CD14-positive monocyte (primary cell): Measurements from ENCODE around the gene SMYD3. TPM values are rescaled to one million over a fixed set of nuclear protein-coding genes. Genes with fewer than 3 reads are reported as not detected.

Source experiments
- DNase-seq, 3 donors: peaks; one replicate each; pipeline ENCODE4 v3.0.0-alpha.2; 2011 to 2022
- H2AFZ ChIP-seq: 2 replicates; pipeline ENCODE4 v1.6.0; 2012; ENCODE audit warnings: mild to moderate bottlenecking, low read depth, low read length, inconsistent platforms; ENCODE audit not compliant: insufficient read depth, poor library complexity, severe bottlenecking
- H3K27ac ChIP-seq, 2 donors: 1 replicate in 1 of 2; 2 replicates in 1 of 2; pipeline ENCODE4 v1.5.1; 2012 to 2013; ENCODE audit warnings: low read length in 2 of 2, control low read depth in 1 of 2, inconsistent platforms in 1 of 2, low read depth in 1 of 2, mild to moderate bottlenecking in 1 of 2
- H3K27me3 ChIP-seq, 2 donors: one replicate each; pipeline versions ENCODE4 v1.6.0 to v1.6.1; 2011 to 2013; ENCODE audit warnings: low read length in 2 of 2; ENCODE audit not compliant: control insufficient read depth in 2 of 2, insufficient read depth in 2 of 2
- H3K36me3 ChIP-seq, 2 donors: replicated peaks in 1 of 2; 1 replicate in 1 of 2; 2 replicates in 1 of 2; pipeline versions ENCODE4 v1.5.1 to v1.6.1; 2012 to 2013; ENCODE audit warnings: low read length in 2 of 2, control low read depth in 1 of 2, inconsistent platforms in 1 of 2, mild to moderate bottlenecking in 1 of 2; ENCODE audit not compliant: insufficient read depth in 2 of 2, control insufficient read depth in 1 of 2
- H3K4me1 ChIP-seq, 2 donors: 1 replicate in 1 of 2; 2 replicates in 1 of 2; pipeline versions ENCODE4 v1.5.1 to v1.6.1; 2012 to 2013; ENCODE audit warnings: low read length in 2 of 2, control low read depth in 1 of 2, inconsistent platforms in 1 of 2, mild to moderate bottlenecking in 1 of 2, moderate library complexity in 1 of 2; ENCODE audit not compliant: insufficient read depth in 2 of 2, control insufficient read depth in 1 of 2
- H3K4me2 ChIP-seq: replicated peaks from 2 replicates; pipeline ENCODE3; 2012; ENCODE audit warnings: low read length, moderate library complexity, mild to moderate bottlenecking; ENCODE audit not compliant: poor library complexity, severe bottlenecking; ENCODE audit errors: extremely low read depth
- H3K4me3 ChIP-seq, 3 experiments: fragments of 200-600 bp in 1 of 3; sonication (generic) in 1 of 3; replicated peaks in 1 of 3; 1 replicate in 2 of 3; 2 replicates in 1 of 3; pipeline ENCODE4 v1.5.1; 2011 to 2013; ENCODE audit warnings: low read length in 3 of 3, mild to moderate bottlenecking in 3 of 3, control low read depth in 2 of 3, low read depth in 2 of 3, inconsistent platforms in 1 of 3, moderate library complexity in 1 of 3
- H3K79me2 ChIP-seq: 2 replicates; pipeline ENCODE4 v1.6.0; 2012; ENCODE audit warnings: mild to moderate bottlenecking, control low read depth, inconsistent platforms, low read length, moderate library complexity; ENCODE audit not compliant: insufficient read depth
- H3K9ac ChIP-seq: 2 replicates; pipeline ENCODE4 v1.6.0; 2017; ENCODE audit warnings: low read length, mild to moderate bottlenecking; ENCODE audit not compliant: insufficient read depth, poor library complexity, severe bottlenecking
- H3K9me3 ChIP-seq, 2 donors: replicated peaks in 1 of 2; 1 replicate in 1 of 2; 2 replicates in 1 of 2; pipeline versions ENCODE4 v1.5.1 to v1.6.1; 2012 to 2013; ENCODE audit warnings: low read length in 2 of 2, control low read depth in 1 of 2; ENCODE audit not compliant: control insufficient read depth in 1 of 2, insufficient read depth in 1 of 2
- H4K20me1 ChIP-seq: 2 replicates; pipeline ENCODE4 v1.6.0; 2012; ENCODE audit warnings: mild to moderate bottlenecking, low read length, control low read depth, moderate library complexity; ENCODE audit not compliant: insufficient read depth
- H3K27ac Mint-ChIP-seq, 7 donors: one replicate each; pipeline ENCODE4 v1.8.0; 2020; ENCODE audit warnings: mild to moderate bottlenecking in 7 of 7, mixed read lengths in 7 of 7, moderate library complexity in 6 of 7, inconsistent platforms in 2 of 7
- H3K27me3 Mint-ChIP-seq, 3 donors: one replicate each; pipeline ENCODE4 v1.8.0; 2021 to 2022; ENCODE audit warnings: low read depth in 3 of 3, mild to moderate bottlenecking in 3 of 3, mixed read lengths in 3 of 3, moderate library complexity in 3 of 3, inconsistent platforms in 1 of 3
- H3K36me3 Mint-ChIP-seq, 2 donors: one replicate each; pipeline ENCODE4 v1.8.0; 2020; ENCODE audit warnings: mixed read lengths in 2 of 2, inconsistent platforms in 1 of 2, mild to moderate bottlenecking in 1 of 2
- H3K4me1 Mint-ChIP-seq: one replicate; pipeline ENCODE4 v1.8.0; 2020; ENCODE audit warnings: mild to moderate bottlenecking, mixed read lengths
- H3K4me3 Mint-ChIP-seq, 2 donors: one replicate each; pipeline ENCODE4 v1.8.0; 2020; ENCODE audit warnings: mild to moderate bottlenecking in 2 of 2, mixed read lengths in 2 of 2, moderate library complexity in 1 of 2
- H3K9me3 Mint-ChIP-seq, 7 donors: one replicate each; pipeline ENCODE4 v1.8.0; 2020 to 2022; ENCODE audit warnings: mixed read lengths in 7 of 7, mild to moderate bottlenecking in 6 of 7, moderate library complexity in 6 of 7, inconsistent platforms in 2 of 7
- WGBS: methylation state at CpG from one replicate; pipeline ENCODE4 v1.1.5; 2013; ENCODE audit warnings: missing lambda C conversion rate; ENCODE audit not compliant: insufficient coverage; 5-methylcytosine and 5-hydroxymethylcytosine counted together
- intact Hi-C, 2 donors: fragments of 100-400 bp; cut with micrococcal nuclease; formaldehyde crosslinking; loops; one replicate each; pipeline versions ENCODE4 v1.15.0 to v1.15.1; 2023
- polyA plus RNA-seq, 3 donors: library from polyadenylated mRNA; depleted of rRNA in 1 of 3; unstranded in 2 of 3; stranded (reverse) in 1 of 3; fragments of 300-500 nt in 2 of 3; fragments of >200 nt in 1 of 3; fragmentation: Illumina TruSeq in 2 of 3; gene quantifications; 1 replicate in 2 of 3; 2 replicates in 1 of 3; pipeline ENCODE4 v1.2.3, GENCODE V29; 2012 to 2021
- TF ChIP-seq, protein P1 (sequence below): fragments of 200-600 bp; IDR thresholded peaks from one replicate; pipeline ENCODE4 v1.8.0; 2022; ENCODE audit warnings: antibody characterized with exemption, mild to moderate bottlenecking

The SMYD3 gene
- polyA plus RNA-seq, 3 donors, result 2.7 to 8.4 (median 4.0) TPM

DNA sequence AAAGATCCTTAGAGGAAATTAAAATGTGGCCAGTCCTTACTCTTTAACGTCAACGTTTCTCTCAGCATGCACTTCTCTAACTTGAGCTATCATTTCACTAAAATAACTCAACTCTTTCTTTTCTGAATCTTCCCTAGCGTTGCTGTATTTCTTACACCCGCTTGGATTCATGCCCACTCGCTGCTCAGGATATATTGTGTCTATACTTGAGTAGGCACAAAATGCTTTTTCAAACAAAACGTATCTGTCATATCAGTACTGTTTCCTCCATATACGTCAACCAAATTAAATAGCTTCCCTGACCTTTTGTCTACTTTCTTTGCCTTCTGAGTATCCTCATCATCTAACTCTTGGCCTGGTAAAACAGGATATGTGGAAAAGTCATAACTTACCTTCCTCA lies 549.7 kb downstream of the SMYD3 start:
- H3K27ac ChIP-seq, result no peak overlapping the region

GRCh38 chr1:245956225-245956624 lies 550.9 kb downstream of the SMYD3 start:
- no peaks in the 10 kb centered on the region for H3K9me3 Mint-ChIP-seq
- TF ChIP-seq, protein P1, sequence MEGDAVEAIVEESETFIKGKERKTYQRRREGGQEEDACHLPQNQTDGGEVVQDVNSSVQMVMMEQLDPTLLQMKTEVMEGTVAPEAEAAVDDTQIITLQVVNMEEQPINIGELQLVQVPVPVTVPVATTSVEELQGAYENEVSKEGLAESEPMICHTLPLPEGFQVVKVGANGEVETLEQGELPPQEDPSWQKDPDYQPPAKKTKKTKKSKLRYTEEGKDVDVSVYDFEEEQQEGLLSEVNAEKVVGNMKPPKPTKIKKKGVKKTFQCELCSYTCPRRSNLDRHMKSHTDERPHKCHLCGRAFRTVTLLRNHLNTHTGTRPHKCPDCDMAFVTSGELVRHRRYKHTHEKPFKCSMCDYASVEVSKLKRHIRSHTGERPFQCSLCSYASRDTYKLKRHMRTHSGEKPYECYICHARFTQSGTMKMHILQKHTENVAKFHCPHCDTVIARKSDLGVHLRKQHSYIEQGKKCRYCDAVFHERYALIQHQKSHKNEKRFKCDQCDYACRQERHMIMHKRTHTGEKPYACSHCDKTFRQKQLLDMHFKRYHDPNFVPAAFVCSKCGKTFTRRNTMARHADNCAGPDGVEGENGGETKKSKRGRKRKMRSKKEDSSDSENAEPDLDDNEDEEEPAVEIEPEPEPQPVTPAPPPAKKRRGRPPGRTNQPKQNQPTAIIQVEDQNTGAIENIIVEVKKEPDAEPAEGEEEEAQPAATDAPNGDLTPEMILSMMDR, result no peak
- intact Hi-C loops, result no loop called here

More for the DNA sequence above, 549.7 kb downstream of the SMYD3 start:
- WGBS, result no CpG with 5 or more reads among the region's 7 CpGs
- no peak overlapping the region for H3K4me2 ChIP-seq
- H3K79me2 ChIP-seq, result no peaks in the 10 kb centered on the region
- no peaks in the 10 kb centered on the region for H3K36me3 ChIP-seq
- Mint-ChIP-seq H3K9me3 (no peaks in the 10 kb centered on the region), H3K27me3 (no peaks in the 10 kb centered on the region), H3K36me3 (no peaks in the 10 kb centered on the region), H3K4me1 (peaks cover 15% of the 10 kb centered on the region), H3K27ac (no peak overlapping the region), H3K4me3 (no peak overlapping the region)
- intact Hi-C loops, result no loop called here
- no peak overlapping the region for H2AFZ ChIP-seq
- H3K9me3 ChIP-seq, result no peaks in the 10 kb centered on the region
- DNase-seq, result no peak
- H3K4me3 ChIP-seq, result no peak overlapping the region
- TF ChIP-seq, protein P1, result no peak
- H3K4me1 ChIP-seq, result peaks cover 6 to 8% of the 10 kb centered on the region in 2 donors
- H3K27me3 ChIP-seq, result no peaks in the 10 kb centered on the region
- no peaks in the 10 kb centered on the region for H4K20me1 ChIP-seq
- no peak overlapping the region for H3K9ac ChIP-seq

More at GRCh38 chr1:245956225-245956624, 550.9 kb downstream of the SMYD3 start:
- Histone ChIP-seq H2AFZ (no peak overlapping the region), H3K27me3 (no peaks in the 10 kb centered on the region), H3K4me3 (no peak overlapping the region), H3K27ac (no peak overlapping the region), H3K9ac (no peak overlapping the region), H3K4me1 (peaks cover 6 to 8% of the 10 kb centered on the region in 2 donors), H3K79me2 (no peaks in the 10 kb centered on the region), H3K36me3 (no peaks in the 10 kb centered on the region), H4K20me1 (no peaks in the 10 kb centered on the region), H3K4me2 (no peak overlapping the region), H3K9me3 (no peaks in the 10 kb centered on the region)
- no peak overlapping the region for H3K27ac Mint-ChIP-seq
- H3K36me3 Mint-ChIP-seq, result no peaks in the 10 kb centered on the region
- DNase-seq, result no peak
- peaks cover 0 to 1% (median 0%) of the 10 kb centered on the region in 3 donors for H3K27me3 Mint-ChIP-seq
- H3K4me3 Mint-ChIP-seq, result no peak overlapping the region
- peaks cover 15% of the 10 kb centered on the region for H3K4me1 Mint-ChIP-seq
- WGBS, result no CpG with 5 or more reads among the region's 4 CpGs
